Endothelial cell of umbilical vein (primary cell): ENCODE data around the gene NAXE. TPM values are rescaled to one million over a fixed set of nuclear protein-coding genes. Genes with fewer than 3 reads are reported as not detected.
A peak's percentile ranks its signal among the peaks of the same experiment; 100 is the strongest.

Experiments used
- BruUV-seq: library from RNA; stranded (reverse); fragments of 400-500 nt; replicated peaks from 2 replicates; lab custom pipeline; 2021; lab: Mats Ljungman, UMichigan
- CTCF ChIA-PET: fragments of 300-600, 350-600 bp; sonication (Branson Sonifier 250); formaldehyde crosslinking; loops from one replicate; lab custom pipeline; 2021; ENCODE audit warnings: antibody characterized with exemption, inconsistent platforms; lab: Charles Lee
- POLR2A ChIA-PET: fragments of 300-600, 350-600 bp; sonication (Branson Sonifier 250); formaldehyde crosslinking; loops from one replicate; lab custom pipeline; 2021; ENCODE audit warnings: antibody characterized with exemption, inconsistent platforms; lab: Charles Lee
- DNase-seq: peaks from one replicate; pipeline ENCODE4 v3.0.0-alpha.2; 2011; ENCODE audit warnings: low read depth, low spot score
- FAIRE-seq: peaks from 2 replicates; lab custom pipeline; 2011; peaks lifted over from hg19 to GRCh38; lab: Jason Lieb, UNC
- H2AFZ ChIP-seq: 2 replicates; pipeline ENCODE4 v1.6.0; 2012; ENCODE audit warnings: low read depth, low read length, control low read depth, inconsistent platforms
- H3K27ac ChIP-seq: 2 replicates; pipeline ENCODE4 v1.5.1; 2011; ENCODE audit warnings: low read depth, mild to moderate bottlenecking, control low read depth, low read length, moderate library complexity; ENCODE audit not compliant: insufficient read depth
- H3K27me3 ChIP-seq, 2 experiments: 2 replicates each; pipeline versions ENCODE4 v1.6.0 to v1.6.1; 2011; ENCODE audit warnings: low read length in 2 of 2, mixed read lengths in 1 of 2; ENCODE audit not compliant: control insufficient read depth in 2 of 2, insufficient read depth in 2 of 2
- H3K36me3 ChIP-seq, 2 experiments: 2 replicates in 1 of 2; 3 replicates in 1 of 2; pipeline ENCODE4 v1.5.1; 2011; ENCODE audit warnings: low read length in 2 of 2, mild to moderate bottlenecking in 1 of 2, moderate library complexity in 1 of 2; ENCODE audit not compliant: control insufficient read depth in 2 of 2, insufficient read depth in 2 of 2; ENCODE audit errors: extremely low read depth in 1 of 2
- H3K4me1 ChIP-seq: 3 replicates; pipeline ENCODE4 v1.5.1; 2011; ENCODE audit warnings: mild to moderate bottlenecking, low read length; ENCODE audit not compliant: control insufficient read depth, insufficient read depth; ENCODE audit errors: extremely low read depth
- H3K4me2 ChIP-seq: 2 replicates; pipeline ENCODE4 v1.6.1; 2011; ENCODE audit warnings: low read length, control low read depth, mixed read lengths; ENCODE audit not compliant: insufficient read depth
- H3K4me3 ChIP-seq, 3 experiments: fragments of 200-600 bp in 1 of 3; sonication (generic), shearing (Covaris generic) in 1 of 3; replicated peaks in 1 of 3; 2 replicates each; pipeline ENCODE4 v1.5.1; 2011 to 2016; ENCODE audit warnings: control low read depth in 3 of 3, low read length in 3 of 3, mild to moderate bottlenecking in 2 of 3, inconsistent platforms in 1 of 3, low read depth in 1 of 3, moderate library complexity in 1 of 3; ENCODE audit not compliant: insufficient read depth in 1 of 3
- H3K79me2 ChIP-seq: 2 replicates; pipeline ENCODE4 v1.6.0; 2012; ENCODE audit warnings: low read length, inconsistent platforms; ENCODE audit not compliant: control insufficient read depth, insufficient read depth
- H3K9ac ChIP-seq: replicated peaks from 2 replicates; pipeline ENCODE3; 2011; ENCODE audit warnings: low read length, control low read depth; ENCODE audit not compliant: insufficient read depth; ENCODE audit errors: extremely low read depth
- H3K9me1 ChIP-seq: replicated peaks from 3 replicates; pipeline ENCODE4 v1.6.0; 2011; ENCODE audit warnings: mild to moderate bottlenecking, low read length; ENCODE audit not compliant: control insufficient read depth, insufficient read depth; ENCODE audit errors: extremely low read depth
- H3K9me3 ChIP-seq: replicated peaks from 2 replicates; pipeline ENCODE4 v1.5.1; 2012; ENCODE audit warnings: low read length, inconsistent platforms; ENCODE audit not compliant: control insufficient read depth, insufficient read depth
- H4K20me1 ChIP-seq: replicated peaks from 2 replicates; pipeline ENCODE3; 2011; ENCODE audit warnings: mild to moderate bottlenecking, low read length; ENCODE audit not compliant: control insufficient read depth, insufficient read depth; ENCODE audit errors: extremely low read depth
- CTCF ChIP-seq, 2 donors: IDR thresholded peaks; 1 replicate in 1 of 2; 2 replicates in 1 of 2; pipeline ENCODE4 v1.5.1; 2011; ENCODE audit warnings: low read length in 2 of 2, mild to moderate bottlenecking in 2 of 2, moderate library complexity in 2 of 2, control low read depth in 1 of 2, inconsistent platforms in 1 of 2, low read depth in 1 of 2; ENCODE audit not compliant: insufficient read depth in 1 of 2; ENCODE audit errors: extremely low read depth in 1 of 2
- EZH2 ChIP-seq: IDR thresholded peaks from 2 replicates; pipeline ENCODE4 v1.6.1; 2012; ENCODE audit warnings: borderline replicate concordance, low read depth, mild to moderate bottlenecking, moderate library complexity, low read length, inconsistent platforms; ENCODE audit not compliant: severe bottlenecking
- GATA2 ChIP-seq: IDR thresholded peaks from 2 replicates; pipeline ENCODE4 v1.7.0; 2011; ENCODE audit warnings: low read depth, mild to moderate bottlenecking, moderate library complexity, mixed read lengths, low read length; ENCODE audit not compliant: insufficient read length, insufficient read depth
- dilution Hi-C: fragments of 300-500 bp; cut with MboI; formaldehyde crosslinking; loops from one replicate; pipeline ENCODE4 v1.15.0; 2019; ENCODE audit warnings: low sequenced_read_pairs; ENCODE audit not compliant: extremely low pct_ligation_motif_present
- intact Hi-C: fragments of 100-400 bp; cut with micrococcal nuclease; formaldehyde crosslinking; loops from one replicate; pipeline ENCODE4 v1.10.0; 2022
- polyA plus RNA-seq, 4 experiments: library from polyadenylated mRNA; depleted of rRNA in 3 of 4; stranded (reverse) in 3 of 4; unstranded in 1 of 4; fragments of >200 nt; gene quantifications; 2 replicates each; pipeline versions ENCODE4 v1.2.1 to v1.2.3, GENCODE V29; 2011 to 2012; ENCODE audit warnings: missing spikeins in 1 of 4
- total RNA-seq: library from RNA; stranded (reverse); gene quantifications from 2 replicates; pipeline ENCODE4 v1.2.3, GENCODE V29; 2021
- TF ChIP-seq, protein P1 (sequence below): IDR thresholded peaks from 2 replicates; pipeline ENCODE4 v1.6.1; 2011; ENCODE audit not compliant: insufficient read depth, insufficient read length

The NAXE gene
- total and polyA plus RNA-seq, 2 donors (not counting 3 experiments of a cell fraction or from before 2014, with no cell fraction given): 76.2 to 187 TPM

DNA sequence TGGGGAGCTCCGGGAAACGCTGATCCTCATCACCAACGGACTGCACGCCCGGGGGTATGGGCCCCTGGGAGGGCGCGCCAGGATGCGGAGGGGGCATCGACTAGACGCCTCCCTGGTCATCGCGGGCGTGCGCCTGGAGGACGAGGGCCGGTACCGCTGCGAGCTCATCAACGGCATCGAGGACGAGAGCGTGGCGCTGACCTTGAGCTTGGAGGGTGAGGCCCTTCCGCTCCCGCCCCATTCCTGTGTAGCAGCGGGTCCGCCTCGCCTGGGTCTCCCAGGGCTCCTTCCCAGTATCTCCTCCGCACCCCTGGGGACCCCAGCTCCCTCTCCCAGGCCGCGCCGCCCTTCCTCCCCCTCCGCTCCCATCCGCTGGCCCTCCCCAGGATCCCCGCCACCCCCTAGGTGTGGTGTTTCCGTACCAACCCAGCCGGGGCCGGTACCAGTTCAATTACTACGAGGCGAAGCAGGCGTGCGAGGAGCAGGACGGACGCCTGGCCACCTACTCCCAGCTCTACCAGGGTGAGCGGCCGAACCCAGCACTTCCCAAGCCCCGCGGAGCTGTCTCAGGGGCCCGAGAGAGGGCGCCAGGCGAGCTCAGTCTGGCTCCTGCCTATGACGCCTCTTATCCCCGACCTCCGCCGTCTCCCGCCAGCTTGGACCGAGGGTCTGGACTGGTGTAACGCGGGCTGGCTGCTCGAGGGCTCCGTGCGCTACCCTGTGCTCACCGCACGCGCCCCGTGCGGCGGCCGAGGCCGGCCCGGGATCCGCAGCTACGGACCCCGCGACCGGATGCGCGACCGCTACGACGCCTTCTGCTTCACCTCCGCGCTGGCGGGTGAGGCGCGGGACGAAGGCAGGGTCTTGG is 32.6 kb downstream of the NAXE start:
- H3K4me2 ChIP-seq: peak overlapping the region; percentile 20
- ChIA-PET POLR2A (interaction anchor here (0.6 kb wide), 1 partner anchor 37 kb away, joined by 3 read pairs; no protein-coding TSS in a partner anchor), CTCF (interaction anchor here (0.7 to 13.8 kb wide), 31 partner anchors 10 to 450 kb away, joined by 3 to 237 read pairs (median 5); partner anchors contain the start of genes CRABP2, NES and TTC24)
- no peak overlapping the region for H3K9ac ChIP-seq
- no peaks in the 10 kb centered on the region for H3K9me3 ChIP-seq
- dilution Hi-C loops (no loop called here), intact Hi-C loops (no loop called here)
- H4K20me1 ChIP-seq: no peaks in the 10 kb centered on the region
- TF ChIP-seq CTCF (IDR thresholded peaks at IDR 0.05; ENCODE audit: extremely low read depth in 1 of 2, insufficient read depth in 1 of 2, low read depth in 1 of 2, low read length in 2 of 2) (peak; percentile 35 to 73), GATA2 (no peak), EZH2 (peak; percentile 93)
- TF ChIP-seq, protein P1, sequence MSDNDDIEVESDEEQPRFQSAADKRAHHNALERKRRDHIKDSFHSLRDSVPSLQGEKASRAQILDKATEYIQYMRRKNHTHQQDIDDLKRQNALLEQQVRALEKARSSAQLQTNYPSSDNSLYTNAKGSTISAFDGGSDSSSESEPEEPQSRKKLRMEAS: no peak
- H3K4me3 ChIP-seq: peak overlapping the region in 1 of 3 experiments; percentile 18
- FAIRE-seq (peak; percentile 75), DNase-seq (peak; percentile 34)
- peak overlapping the region; percentile 25 for H2AFZ ChIP-seq
- no peak overlapping the region for H3K27ac ChIP-seq
- H3K79me2 ChIP-seq: no peaks in the 10 kb centered on the region
- H3K9me1 ChIP-seq: no peaks in the 10 kb centered on the region
- H3K36me3 ChIP-seq: no peaks in the 10 kb centered on the region
- peaks cover 10% of the 10 kb centered on the region for H3K4me1 ChIP-seq
- peaks cover 48 to 50% of the 10 kb centered on the region in 2 experiments for H3K27me3 ChIP-seq
- no TSS peak for BruUV-seq
